Lower leg skin (tissue), 3 donors: ENCODE results near the gene CHST2.

Experiments
- POLR2A ChIP-seq, 2 donors: fragments of 450-650 bp; IDR thresholded peaks; one replicate each; pipeline ENCODE4 v1.6.1; 2016 to 2017; ENCODE audit warnings: antibody characterized with exemption in 2 of 2, mild to moderate bottlenecking in 1 of 2, moderate library complexity in 1 of 2
- TF ChIP-seq, protein P1 (sequence below), 3 donors: fragments of 450-650 bp; IDR thresholded peaks; one replicate each; pipeline ENCODE4 v1.5.1; 2016; ENCODE audit warnings: antibody characterized with exemption in 3 of 3, mild to moderate bottlenecking in 3 of 3, moderate library complexity in 2 of 3

DNA sequence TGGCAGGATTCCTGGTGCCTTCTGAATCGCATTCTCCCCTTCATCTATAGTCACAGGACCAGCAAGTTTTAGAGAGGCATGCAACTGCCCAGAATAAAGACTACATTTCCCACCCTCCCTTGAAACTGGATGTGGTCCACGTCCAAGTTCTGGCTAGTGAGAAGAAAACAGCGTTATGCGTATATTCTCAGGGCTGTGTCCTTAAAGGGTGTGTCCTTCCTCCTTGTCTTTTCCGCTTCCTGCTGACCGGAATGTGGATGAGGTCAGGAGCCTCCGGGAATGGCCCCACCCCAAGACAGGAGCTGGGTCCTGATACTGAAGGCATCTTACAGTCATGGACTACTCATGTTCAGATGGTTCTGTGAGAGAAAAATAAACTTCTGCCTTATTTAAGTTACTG, 20.2 kb downstream of the CHST2 start:
- TF ChIP-seq, protein P1, sequence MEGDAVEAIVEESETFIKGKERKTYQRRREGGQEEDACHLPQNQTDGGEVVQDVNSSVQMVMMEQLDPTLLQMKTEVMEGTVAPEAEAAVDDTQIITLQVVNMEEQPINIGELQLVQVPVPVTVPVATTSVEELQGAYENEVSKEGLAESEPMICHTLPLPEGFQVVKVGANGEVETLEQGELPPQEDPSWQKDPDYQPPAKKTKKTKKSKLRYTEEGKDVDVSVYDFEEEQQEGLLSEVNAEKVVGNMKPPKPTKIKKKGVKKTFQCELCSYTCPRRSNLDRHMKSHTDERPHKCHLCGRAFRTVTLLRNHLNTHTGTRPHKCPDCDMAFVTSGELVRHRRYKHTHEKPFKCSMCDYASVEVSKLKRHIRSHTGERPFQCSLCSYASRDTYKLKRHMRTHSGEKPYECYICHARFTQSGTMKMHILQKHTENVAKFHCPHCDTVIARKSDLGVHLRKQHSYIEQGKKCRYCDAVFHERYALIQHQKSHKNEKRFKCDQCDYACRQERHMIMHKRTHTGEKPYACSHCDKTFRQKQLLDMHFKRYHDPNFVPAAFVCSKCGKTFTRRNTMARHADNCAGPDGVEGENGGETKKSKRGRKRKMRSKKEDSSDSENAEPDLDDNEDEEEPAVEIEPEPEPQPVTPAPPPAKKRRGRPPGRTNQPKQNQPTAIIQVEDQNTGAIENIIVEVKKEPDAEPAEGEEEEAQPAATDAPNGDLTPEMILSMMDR (IDR thresholded peaks at IDR 0.05) = no peak
- TF ChIP-seq POLR2A (IDR thresholded peaks at IDR 0.05) = no peak
